Stomach (tissue), 9 donors: ENCODE measurements around the gene MYO5B. TPM values are rescaled to one million over a fixed set of nuclear protein-coding genes. Genes with fewer than 3 reads are reported as not detected.
A peak's percentile ranks its signal among the peaks of the same experiment; 100 is the strongest.

Experiments used
- DNase-seq, 2 donors: peaks; one replicate each; pipeline versions ENCODE4 v3.0.0 to v3.0.0-alpha.2; 2013 to 2019
- H3K27ac ChIP-seq, 5 donors: fragments of 200-600 bp in 4 of 5; sonication (generic) in 4 of 5; one replicate each; pipeline ENCODE4 v1.5.1; 2013 to 2019; ENCODE audit warnings: mild to moderate bottlenecking in 1 of 5, moderate library complexity in 1 of 5
- H3K27me3 ChIP-seq, 3 donors: fragments of 200-600 bp; sonication (generic); one replicate each; pipeline ENCODE4 v1.5.1; 2017 to 2019; ENCODE audit warnings: mixed run types in 1 of 3
- H3K36me3 ChIP-seq, 4 donors: fragments of 200-600 bp; sonication (generic); 1 replicate in 3 of 4; 2 replicates in 1 of 4; pipeline ENCODE4 v1.5.1; 2016 to 2019
- H3K4me1 ChIP-seq, 4 donors: fragments of 200-600 bp; sonication (generic); one replicate each; pipeline ENCODE4 v1.5.1; 2016 to 2019
- H3K4me3 ChIP-seq, 4 donors: fragments of 200-600 bp; sonication (generic) in 3 of 4; one replicate each; pipeline ENCODE4 v1.5.1; 2016 to 2019; ENCODE audit warnings: mild to moderate bottlenecking in 1 of 4
- H3K9me3 ChIP-seq, 4 donors: fragments of 200-600 bp; sonication (generic); one replicate each; pipeline ENCODE4 v1.5.1; 2016 to 2019
- EP300 ChIP-seq: sonication (generic); formaldehyde crosslinking; IDR thresholded peaks from one replicate; pipeline ENCODE4 v1.6.1; 2017; ENCODE audit warnings: antibody characterized with exemption
- POLR2A ChIP-seq, 4 donors: fragments of 450-650 bp; IDR thresholded peaks; one replicate each; pipeline ENCODE4 v1.6.1; 2016; ENCODE audit warnings: antibody characterized with exemption in 4 of 4, control low read depth in 2 of 4, mild to moderate bottlenecking in 1 of 4, moderate library complexity in 1 of 4
- POLR2AphosphoS5 ChIP-seq, 3 donors: sonication (generic); formaldehyde crosslinking; IDR thresholded peaks; one replicate each; pipeline ENCODE4 v1.6.1; 2016; ENCODE audit warnings: antibody characterized with exemption in 3 of 3
- WGBS, 5 donors: extraction: QIAGEN DNeasy Blood & Tissue Kit in 3 of 5; methylation state at CpG; one replicate each; pipeline versions ENCODE4 v1.1.5 to v1.1.7; 2013 to 2018; 5-methylcytosine and 5-hydroxymethylcytosine counted together
- intact Hi-C: fragments of 100-400 bp; cut with DNase I; formaldehyde crosslinking; loops from one replicate; pipeline ENCODE4 v1.15.1; 2023; ENCODE audit warnings: low total_unique reads
- polyA plus RNA-seq, 3 donors: library from polyadenylated mRNA; stranded (reverse); fragments of 200-250 nt; gene quantifications; one replicate each; pipeline ENCODE4 v1.2.3, GENCODE V29; 2013
- total RNA-seq, 5 donors: library from RNA; depleted of rRNA; stranded (reverse); fragments of >200 nt; gene quantifications; one replicate each; pipeline versions ENCODE4 v1.1.0 to v1.2.3, GENCODE V29; 2014 to 2016
- TF ChIP-seq, protein P1 (sequence below), 7 experiments: fragments of 450-650 bp in 4 of 7; fragments of 200-600 bp in 3 of 7; sonication (generic) in 3 of 7; IDR thresholded peaks; one replicate each; pipeline ENCODE4 v1.5.1; 2016 to 2019; ENCODE audit warnings: antibody characterized with exemption in 7 of 7, control low read depth in 2 of 7, mild to moderate bottlenecking in 1 of 7
- donor health status: healthy with polysubstance abuse.
- donor health status: Bipolar disorder and iron deficiency.
- donor health status: healthy.

Gene MYO5B
- total and polyA plus RNA-seq, 8 donors = 13.6 to 224 (median 33.7) TPM

DNA sequence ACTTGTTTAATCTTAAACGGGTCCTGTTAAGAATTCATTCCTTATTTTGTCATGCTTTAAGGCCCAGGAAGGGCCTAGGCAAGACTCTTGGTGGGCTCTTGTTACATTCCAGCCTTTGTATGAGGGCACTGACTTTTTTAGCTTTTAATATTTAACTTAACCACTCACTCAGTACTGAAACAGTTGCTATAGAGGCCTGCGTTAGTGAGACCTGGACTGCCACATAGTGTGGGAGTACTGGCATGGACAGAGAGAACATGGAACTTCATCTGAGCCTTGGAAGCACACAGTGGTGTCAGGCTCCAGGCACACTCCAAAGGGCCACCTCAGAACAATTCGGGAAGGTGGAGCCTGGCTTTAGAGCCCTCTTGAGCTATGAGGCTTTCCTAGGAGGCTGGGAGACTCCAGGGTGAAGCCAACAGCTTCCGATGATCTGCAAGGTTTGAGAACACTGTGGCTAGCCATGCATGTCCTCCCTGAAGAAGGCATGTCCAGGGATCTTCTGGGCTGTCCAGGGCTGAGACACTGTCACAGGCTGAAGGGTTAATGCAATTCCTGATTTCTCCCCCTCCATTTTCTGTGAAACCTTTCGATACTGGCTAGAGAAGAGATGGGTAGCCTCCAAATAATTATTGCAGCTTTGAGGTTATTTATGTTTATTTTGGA lies 226.2 kb downstream of the MYO5B start:
- TF ChIP-seq EP300 (no peak), POLR2A (IDR thresholded peaks at IDR 0.05) (no peak), POLR2AphosphoS5 (IDR thresholded peaks at IDR 0.05) (no peak)
- TF ChIP-seq, protein P1, sequence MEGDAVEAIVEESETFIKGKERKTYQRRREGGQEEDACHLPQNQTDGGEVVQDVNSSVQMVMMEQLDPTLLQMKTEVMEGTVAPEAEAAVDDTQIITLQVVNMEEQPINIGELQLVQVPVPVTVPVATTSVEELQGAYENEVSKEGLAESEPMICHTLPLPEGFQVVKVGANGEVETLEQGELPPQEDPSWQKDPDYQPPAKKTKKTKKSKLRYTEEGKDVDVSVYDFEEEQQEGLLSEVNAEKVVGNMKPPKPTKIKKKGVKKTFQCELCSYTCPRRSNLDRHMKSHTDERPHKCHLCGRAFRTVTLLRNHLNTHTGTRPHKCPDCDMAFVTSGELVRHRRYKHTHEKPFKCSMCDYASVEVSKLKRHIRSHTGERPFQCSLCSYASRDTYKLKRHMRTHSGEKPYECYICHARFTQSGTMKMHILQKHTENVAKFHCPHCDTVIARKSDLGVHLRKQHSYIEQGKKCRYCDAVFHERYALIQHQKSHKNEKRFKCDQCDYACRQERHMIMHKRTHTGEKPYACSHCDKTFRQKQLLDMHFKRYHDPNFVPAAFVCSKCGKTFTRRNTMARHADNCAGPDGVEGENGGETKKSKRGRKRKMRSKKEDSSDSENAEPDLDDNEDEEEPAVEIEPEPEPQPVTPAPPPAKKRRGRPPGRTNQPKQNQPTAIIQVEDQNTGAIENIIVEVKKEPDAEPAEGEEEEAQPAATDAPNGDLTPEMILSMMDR (IDR thresholded peaks at IDR 0.05) = no peak
- Histone ChIP-seq H3K36me3 (peaks cover 0 to 17% (median 2%) of the 10 kb centered on the region in 4 donors), H3K4me3 (no peak overlapping the region), H3K27me3 (no peaks in the 10 kb centered on the region), H3K9me3 (no peaks in the 10 kb centered on the region), H3K4me1 (peaks cover 0 to 13% (median 5%) of the 10 kb centered on the region in 4 donors), H3K27ac (no peak overlapping the region)
- WGBS, 5 donors = 83 to 88% (median 86%) methylated on average over 5 of the region's 5 CpGs
- no peak for DNase-seq
- intact Hi-C loops = loop anchor here (10.0 kb wide), 1 partner anchor 64 kb away; no protein-coding TSS in a partner anchor

DNA sequence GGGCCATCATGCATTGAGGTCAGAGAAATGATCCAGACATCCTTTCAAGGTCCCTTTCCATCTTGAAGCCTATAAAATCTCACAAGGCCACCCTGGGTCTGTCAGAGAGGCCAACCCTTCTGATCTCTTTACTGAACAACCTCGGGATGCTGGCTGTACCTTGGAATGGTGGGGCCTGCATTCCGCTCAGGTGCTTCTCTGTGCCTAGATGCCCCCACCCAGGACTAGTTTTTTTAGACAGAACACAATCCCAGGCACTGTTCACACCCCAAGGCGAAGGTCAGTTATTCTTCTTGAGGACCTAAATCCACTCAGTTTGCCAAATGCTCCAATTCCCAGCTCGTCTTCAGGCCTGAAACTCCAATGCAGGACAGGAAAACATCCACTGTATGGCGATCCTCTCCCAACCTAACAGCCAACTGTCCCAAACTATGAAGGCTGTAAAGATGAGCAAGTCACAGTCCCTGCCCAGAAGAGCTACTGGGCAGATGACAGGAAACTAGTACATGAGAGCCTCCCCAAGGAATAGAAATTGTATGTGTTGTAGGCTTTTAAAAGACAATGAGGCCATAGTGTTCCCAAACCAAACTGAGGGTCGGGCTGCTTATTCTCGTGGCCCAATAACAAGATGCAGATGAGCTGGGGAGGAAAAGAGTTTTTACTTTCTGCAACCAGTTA lies 227.2 kb downstream of the MYO5B start:
- H3K4me3 ChIP-seq = no peak overlapping the region
- 83 to 92% (median 85%) methylated on average over 7 of the region's 7 CpGs for WGBS, 5 donors
- peaks cover 0 to 9% (median 0%) of the 10 kb centered on the region in 4 donors for H3K36me3 ChIP-seq
- DNase-seq = no peak
- no peaks in the 10 kb centered on the region for H3K9me3 ChIP-seq
- H3K27me3 ChIP-seq = no peaks in the 10 kb centered on the region
- TF ChIP-seq EP300 (no peak), POLR2A (IDR thresholded peaks at IDR 0.05) (no peak), POLR2AphosphoS5 (IDR thresholded peaks at IDR 0.05) (no peak)
- TF ChIP-seq, protein P1 (IDR thresholded peaks at IDR 0.05) = no peak
- H3K27ac ChIP-seq = no peak overlapping the region
- peaks cover 0 to 13% (median 5%) of the 10 kb centered on the region in 4 donors for H3K4me1 ChIP-seq
- intact Hi-C loops = loop anchor here (10.0 kb wide), 1 partner anchor 63 kb away; no protein-coding TSS in a partner anchor

DNA sequence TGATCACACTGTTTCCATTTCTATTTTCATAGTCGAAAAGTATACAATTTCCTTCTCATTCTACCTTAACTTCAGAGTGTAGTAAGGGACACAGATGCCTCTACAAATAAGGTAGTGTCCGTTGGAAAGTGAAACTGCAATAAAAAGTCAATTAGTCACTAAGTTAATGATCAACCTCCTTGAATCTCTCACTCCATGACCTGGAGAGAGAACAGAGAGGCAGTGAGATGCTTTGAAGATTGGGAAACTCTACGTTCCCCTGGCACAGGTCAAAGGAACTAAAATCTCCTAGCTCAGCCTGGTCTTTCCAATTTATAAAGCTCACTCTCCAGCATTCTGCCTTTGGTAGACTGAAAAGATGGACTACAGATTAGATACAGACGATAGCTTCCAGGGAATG lies 227.8 kb downstream of the MYO5B start:
- Histone ChIP-seq H3K27ac (no peak overlapping the region), H3K27me3 (no peaks in the 10 kb centered on the region), H3K9me3 (no peaks in the 10 kb centered on the region), H3K4me1 (peaks cover 0 to 13% (median 5%) of the 10 kb centered on the region in 4 donors), H3K4me3 (no peak overlapping the region), H3K36me3 (peaks cover 0 to 8% (median 0%) of the 10 kb centered on the region in 4 donors)
- intact Hi-C loops = loop anchor here (10.0 kb wide), 1 partner anchor 62 kb away; no protein-coding TSS in a partner anchor
- TF ChIP-seq EP300 (no peak), POLR2A (IDR thresholded peaks at IDR 0.05) (no peak), POLR2AphosphoS5 (IDR thresholded peaks at IDR 0.05) (no peak)
- TF ChIP-seq, protein P1 (IDR thresholded peaks at IDR 0.05) = no peak
- DNase-seq = peak in 1 of 2 donors; percentile 40
- WGBS, 5 donors = 30 to 46% (median 35%) methylated on average over 4 of the region's 4 CpGs

DNA sequence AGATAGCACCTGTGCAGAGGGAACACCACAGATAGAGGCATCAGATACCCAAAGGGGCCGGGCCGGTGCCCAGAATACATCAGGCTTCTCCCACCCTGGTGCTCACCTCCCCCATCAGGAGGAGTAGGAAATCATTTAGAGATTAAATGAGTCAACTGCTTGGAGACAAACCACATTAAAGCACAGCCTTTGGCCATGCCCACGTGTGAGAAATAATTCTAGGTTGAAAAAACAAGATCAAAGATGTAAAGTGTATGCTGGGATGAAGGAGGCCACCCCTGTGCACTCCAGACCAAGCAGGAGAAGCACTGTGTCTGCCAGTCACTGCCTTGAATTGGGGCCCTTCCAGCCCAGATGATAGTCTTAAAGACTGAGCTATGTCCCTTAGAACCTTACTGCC lies 228.9 kb downstream of the MYO5B start:
- no peak overlapping the region for H3K4me3 ChIP-seq
- peaks cover 0 to 13% (median 3%) of the 10 kb centered on the region in 4 donors for H3K36me3 ChIP-seq
- H3K27me3 ChIP-seq = no peaks in the 10 kb centered on the region
- no peak overlapping the region for H3K27ac ChIP-seq
- peaks cover 0 to 13% (median 5%) of the 10 kb centered on the region in 4 donors for H3K4me1 ChIP-seq
- TF ChIP-seq POLR2AphosphoS5 (IDR thresholded peaks at IDR 0.05) = no peak
- TF ChIP-seq EP300 = no peak
- TF ChIP-seq, protein P1 (IDR thresholded peaks at IDR 0.05) = no peak
- TF ChIP-seq POLR2A (IDR thresholded peaks at IDR 0.05) = no peak
- intact Hi-C loops = loop anchor here (10.0 kb wide), 1 partner anchor 61 kb away; no protein-coding TSS in a partner anchor
- WGBS, 5 donors = 62 to 83% (median 77%) methylated on average over 3 of the region's 3 CpGs
- no peak for DNase-seq
- H3K9me3 ChIP-seq = no peaks in the 10 kb centered on the region
